PC-3 (cell line): ENCODE results near the gene CLASP2.

Experiments used
- CTCF ChIP-seq: fragments of 300-600 bp; sonication (generic); conservative IDR thresholded peaks from 2 replicates; pipeline ENCODE4 v1.5.1; 2017; ENCODE audit warnings: antibody characterized with exemption, low read depth, mild to moderate bottlenecking, low read length
- EZH2 ChIP-seq: fragments of 300-600 bp; sonication (generic); IDR thresholded peaks from one replicate; pipeline ENCODE4 v1.6.1; 2017; ENCODE audit warnings: antibody characterized with exemption, mild to moderate bottlenecking, low read length; ENCODE audit not compliant: unreplicated experiment

DNA sequence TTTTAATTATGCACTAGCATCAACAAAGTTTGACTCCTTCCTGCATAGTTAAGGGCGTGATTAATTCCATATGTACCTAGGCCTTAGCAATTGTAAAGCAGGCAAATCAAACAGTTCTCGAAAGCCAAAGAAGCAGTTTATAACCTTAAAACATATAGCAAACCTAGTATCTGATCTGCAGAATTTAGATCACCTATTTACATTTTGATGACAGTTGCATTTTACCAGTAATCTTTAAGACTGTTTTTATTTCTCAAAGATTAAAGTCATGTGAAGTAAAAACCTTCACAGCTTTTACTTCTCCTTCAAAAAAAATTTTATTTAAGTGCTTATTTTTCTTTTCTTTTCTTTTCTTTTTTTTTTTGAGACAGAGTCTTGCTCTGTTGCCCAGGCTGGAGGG is 257.0 kb downstream of the CLASP2 start:
- TF ChIP-seq CTCF: no peak
- TF ChIP-seq EZH2: no peak
